ENCODE results near the gene CORO2A. TPM values are rescaled to one million over a fixed set of nuclear protein-coding genes. Genes with fewer than 3 reads are reported as not detected.

Gene CORO2A
- total RNA-seq, 4 donors from 2014 or later, result 0.42 to 2.7 (median 1.9) TPM

DNA sequence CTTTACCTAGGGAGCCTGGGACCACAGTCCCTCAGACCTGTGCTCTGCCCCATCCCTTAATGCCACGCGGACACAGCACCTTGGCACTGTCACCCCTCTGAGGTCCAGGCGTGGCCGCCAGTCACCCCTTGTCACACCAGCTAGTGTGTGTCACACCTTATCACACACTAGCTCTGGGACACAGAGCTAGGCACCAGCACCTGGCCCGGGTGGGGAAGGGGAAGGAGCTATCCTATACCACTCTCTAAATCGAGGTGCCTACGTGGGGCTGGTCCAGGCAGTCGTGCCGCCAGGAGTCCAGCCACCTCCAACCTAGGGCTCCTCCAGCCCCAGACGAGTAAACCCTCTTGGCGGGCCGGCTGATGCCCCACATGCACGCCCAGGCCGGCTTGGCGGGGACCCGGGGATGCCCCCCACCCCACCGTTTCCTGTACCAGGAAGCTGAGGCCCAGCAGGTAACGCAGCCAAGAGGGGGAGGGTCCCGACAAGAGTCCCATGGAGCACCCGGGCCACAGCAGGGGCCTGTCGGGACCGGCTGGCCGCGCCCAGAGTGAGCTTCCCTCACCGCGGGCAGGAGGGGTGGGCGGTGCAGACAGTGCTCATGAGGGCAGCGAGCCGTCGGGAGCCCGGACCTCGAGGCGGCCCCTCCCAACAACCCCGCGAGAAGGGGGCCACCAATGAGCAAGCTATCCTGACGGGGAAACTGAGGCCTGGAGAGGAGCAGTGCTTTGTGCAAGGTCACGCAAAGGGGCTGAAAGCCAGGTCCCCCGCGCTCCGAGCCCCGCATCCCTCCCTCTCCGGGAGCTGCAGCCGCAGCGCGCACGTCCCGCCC, 550 bp downstream of the CORO2A start:
- Histone ChIP-seq H3K4me3 (peak overlapping the region; percentile 71 to 78 (median 74)), H3K27me3 (peaks cover 0 to 8% (median 0%) of the 10 kb centered on the region in 4 donors), H3K4me1 (peaks cover 10 to 22% (median 16%) of the 10 kb centered on the region in 4 donors), H3K27ac (replicated peaks in 1 of 4) (peak overlapping the region in 1 of 4 donors; percentile 65), H3K36me3 (no peaks in the 10 kb centered on the region), H3K9me3 (no peaks in the 10 kb centered on the region)
- no peak for TF ChIP-seq POLR2AphosphoS5 (IDR thresholded peaks at IDR 0.05)
- TF ChIP-seq EP300 (IDR thresholded peaks at IDR 0.05), result no peak
- TF ChIP-seq POLR2A (IDR thresholded peaks at IDR 0.05; ENCODE audit: low read depth), result no peak
- TF ChIP-seq, protein P1, sequence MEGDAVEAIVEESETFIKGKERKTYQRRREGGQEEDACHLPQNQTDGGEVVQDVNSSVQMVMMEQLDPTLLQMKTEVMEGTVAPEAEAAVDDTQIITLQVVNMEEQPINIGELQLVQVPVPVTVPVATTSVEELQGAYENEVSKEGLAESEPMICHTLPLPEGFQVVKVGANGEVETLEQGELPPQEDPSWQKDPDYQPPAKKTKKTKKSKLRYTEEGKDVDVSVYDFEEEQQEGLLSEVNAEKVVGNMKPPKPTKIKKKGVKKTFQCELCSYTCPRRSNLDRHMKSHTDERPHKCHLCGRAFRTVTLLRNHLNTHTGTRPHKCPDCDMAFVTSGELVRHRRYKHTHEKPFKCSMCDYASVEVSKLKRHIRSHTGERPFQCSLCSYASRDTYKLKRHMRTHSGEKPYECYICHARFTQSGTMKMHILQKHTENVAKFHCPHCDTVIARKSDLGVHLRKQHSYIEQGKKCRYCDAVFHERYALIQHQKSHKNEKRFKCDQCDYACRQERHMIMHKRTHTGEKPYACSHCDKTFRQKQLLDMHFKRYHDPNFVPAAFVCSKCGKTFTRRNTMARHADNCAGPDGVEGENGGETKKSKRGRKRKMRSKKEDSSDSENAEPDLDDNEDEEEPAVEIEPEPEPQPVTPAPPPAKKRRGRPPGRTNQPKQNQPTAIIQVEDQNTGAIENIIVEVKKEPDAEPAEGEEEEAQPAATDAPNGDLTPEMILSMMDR (IDR thresholded peaks at IDR 0.05), result no peak
- 20% methylated on average over 23 of the region's 47 CpGs for WGBS
- intact Hi-C loops (cut with DNase I), result no loop called here
- DNase-seq (ENCODE audit: extremely low spot score), result no peak

DNA sequence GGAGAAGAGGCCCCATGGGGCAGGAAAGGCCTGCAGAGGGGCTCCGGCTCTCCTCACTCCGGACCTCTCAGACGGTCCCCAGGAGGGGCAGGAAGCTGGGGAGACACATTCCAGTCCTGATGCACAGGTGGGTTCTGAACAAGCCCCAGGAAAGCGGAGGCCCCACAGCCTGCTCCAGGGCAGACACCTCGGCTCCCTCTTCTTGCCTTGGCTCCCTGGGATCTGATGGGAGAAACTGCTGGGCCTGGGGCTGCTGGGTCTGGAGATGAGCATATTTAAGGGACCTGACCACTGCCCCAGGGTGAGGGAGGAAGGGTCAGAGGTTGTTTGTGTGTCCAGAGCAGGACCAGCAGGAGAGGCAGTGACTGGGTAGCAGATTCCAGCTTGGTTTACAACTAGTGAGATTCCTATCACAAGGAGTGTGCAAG, 1.2 kb downstream of the CORO2A start:
- 71% methylated on average over 5 of the region's 5 CpGs for WGBS
- intact Hi-C loops (cut with DNase I), result no loop called here
- peaks cover 0 to 8% (median 0%) of the 10 kb centered on the region in 4 donors for H3K27me3 ChIP-seq
- peaks cover 10 to 22% (median 16%) of the 10 kb centered on the region in 4 donors for H3K4me1 ChIP-seq
- H3K4me3 ChIP-seq, result peak overlapping the region in 3 of 4 donors; percentile 73 to 78 (median 76)
- no peaks in the 10 kb centered on the region for H3K9me3 ChIP-seq
- no peak for DNase-seq (ENCODE audit: extremely low spot score)
- no peaks in the 10 kb centered on the region for H3K36me3 ChIP-seq
- no peak for TF ChIP-seq POLR2AphosphoS5 (IDR thresholded peaks at IDR 0.05)
- TF ChIP-seq, protein P1 (IDR thresholded peaks at IDR 0.05), result no peak
- no peak overlapping the region for H3K27ac ChIP-seq (replicated peaks in 1 of 4)

DNA sequence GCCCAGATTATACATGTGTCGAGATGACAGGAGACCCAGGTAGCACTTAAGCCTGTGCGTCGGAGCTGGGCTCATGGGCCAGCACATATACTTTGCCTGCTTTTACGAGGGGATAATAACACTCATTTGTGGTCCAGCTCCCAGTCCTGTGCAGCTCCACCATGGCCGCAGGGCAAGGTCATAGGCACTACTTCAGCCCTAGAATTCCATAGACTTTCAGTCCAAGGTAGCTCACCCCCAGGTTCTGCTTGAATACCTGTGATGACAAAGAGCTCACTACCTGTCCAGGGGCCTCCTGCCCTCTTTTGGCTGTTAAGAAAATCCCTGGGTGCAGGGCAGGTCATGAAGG, 1.7 kb downstream of the CORO2A start:
- no peak overlapping the region for H3K27ac ChIP-seq (replicated peaks in 1 of 4)
- no peak overlapping the region for H3K4me3 ChIP-seq
- peaks cover 10 to 22% (median 17%) of the 10 kb centered on the region in 4 donors for H3K4me1 ChIP-seq
- no peaks in the 10 kb centered on the region for H3K9me3 ChIP-seq
- no peak for DNase-seq (ENCODE audit: extremely low spot score)
- intact Hi-C loops (cut with DNase I), result no loop called here
- no peak for TF ChIP-seq POLR2A (IDR thresholded peaks at IDR 0.05; ENCODE audit: low read depth)
- no peak for TF ChIP-seq POLR2AphosphoS5 (IDR thresholded peaks at IDR 0.05)
- TF ChIP-seq, protein P1 (IDR thresholded peaks at IDR 0.05), result no peak
- no peak for TF ChIP-seq EP300 (IDR thresholded peaks at IDR 0.05)
- peaks cover 0 to 8% (median 0%) of the 10 kb centered on the region in 4 donors for H3K27me3 ChIP-seq
- H3K36me3 ChIP-seq, result no peaks in the 10 kb centered on the region
- WGBS, result 84% methylated on average over 5 of the region's 5 CpGs

DNA sequence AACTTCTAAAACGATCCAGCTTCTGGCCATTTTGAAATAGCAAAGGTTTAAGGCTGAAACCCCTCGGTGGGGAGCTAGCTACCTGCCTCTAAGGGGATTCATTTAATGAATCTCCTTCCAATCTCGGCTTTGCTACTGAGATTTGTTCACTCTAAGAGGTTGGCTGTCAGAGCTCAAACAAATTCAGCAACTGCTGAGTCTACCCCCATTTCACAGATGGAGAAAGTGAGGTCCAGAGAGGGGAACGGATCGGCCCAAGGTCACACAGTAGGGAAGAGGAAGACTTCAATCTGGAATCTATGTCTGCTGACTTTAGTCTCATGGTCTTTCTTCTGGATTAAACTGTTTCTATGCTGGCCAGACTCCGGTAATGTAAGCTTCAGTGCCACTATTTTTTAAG, 3.0 kb downstream of the CORO2A start:
- Histone ChIP-seq H3K4me1 (peaks cover 10 to 22% (median 18%) of the 10 kb centered on the region in 4 donors), H3K4me3 (no peak overlapping the region), H3K9me3 (no peaks in the 10 kb centered on the region), H3K36me3 (no peaks in the 10 kb centered on the region), H3K27me3 (peaks cover 0 to 8% (median 0%) of the 10 kb centered on the region in 4 donors), H3K27ac (replicated peaks in 1 of 4) (no peak overlapping the region)
- TF ChIP-seq POLR2AphosphoS5 (IDR thresholded peaks at IDR 0.05) (no peak), POLR2A (IDR thresholded peaks at IDR 0.05; ENCODE audit: low read depth) (no peak), EP300 (IDR thresholded peaks at IDR 0.05) (no peak)
- TF ChIP-seq, protein P1 (IDR thresholded peaks at IDR 0.05), result no peak
- no peak for DNase-seq (ENCODE audit: extremely low spot score)
- intact Hi-C loops (cut with DNase I), result no loop called here
- WGBS, result 88% methylated on average over 6 of the region's 6 CpGs

All from esophagus muscularis mucosa (tissue), 4 donors.